ENCODE measurements around the gene CBFB. TPM values are rescaled to one million over a fixed set of nuclear protein-coding genes. Genes with fewer than 3 reads are reported as not detected.
A peak's percentile ranks its signal among the peaks of the same experiment; 100 is the strongest.

CBFB gene
- total and polyA plus RNA-seq, 2 experiments from 2014 or later = 26.1 to 26.9 TPM

- TF ChIP-seq ZNF462 (CRISPR knock-in tag; IDR thresholded peaks at IDR 0.05) = no peak
- TF ChIP-seq EZH2phosphoT487 (IDR thresholded peaks at IDR 0.05; ENCODE audit: unreplicated experiment) = no peak
Observed at GRCh38 chr16:66996983-66997358, 32.0 kb upstream of the CBFB start (continued).

- Mint-ChIP-seq H3K4me3 (peak overlapping the region; percentile 74), H3K36me3 (ENCODE audit: low read depth) (no peaks in the 10 kb centered on the region; the same call in 2 of the 3 replicates), H3K27ac (no peak overlapping the region), H3K4me1 (peaks cover 7% of the 10 kb centered on the region; the same call in 2 of the 3 replicates), H3K27me3 (ENCODE audit: insufficient read depth, low read depth, poor library complexity) (peaks cover 41% of the 10 kb centered on the region), H3K9me3 (no peaks in the 10 kb centered on the region)
- Histone ChIP-seq H3K27ac (ENCODE audit: low read depth) (no peak overlapping the region), H3K79me2 (replicated peaks; ENCODE audit: insufficient read depth) (no peaks in the 10 kb centered on the region), H3K9me2 (ENCODE audit: insufficient read depth) (no peaks in the 10 kb centered on the region), H4K20me1 (replicated peaks; ENCODE audit: insufficient read depth) (no peaks in the 10 kb centered on the region), H3K4me1 (ENCODE audit: insufficient read depth) (no peaks in the 10 kb centered on the region; the same call in 1 of the 2 replicates), H3K4me3 (peak overlapping the region; percentile 72), H3F3A (replicated peaks; ENCODE audit: low read depth) (no peaks in the 10 kb centered on the region), H3K4me2 (peak overlapping the region; percentile 90), H2AFZ (peak overlapping the region; percentile 98), H3K36me3 (ENCODE audit: insufficient read depth) (no peaks in the 10 kb centered on the region), H3K27me3 (ENCODE audit: insufficient read depth) (peaks cover 54% of the 10 kb centered on the region)
- ATAC-seq (peak; percentile 86), DNase-seq (ENCODE audit: low spot score) (peak; percentile 83)
- no peak for TF ChIP-seq ZNF331 (CRISPR knock-in tag; IDR thresholded peaks at IDR 0.05; ENCODE audit: low read depth)
- TF ChIP-seq CTCF (conservative IDR thresholded peaks at IDR 0.05; ENCODE audit: low read depth in 2 of 2) = no peak
- TF ChIP-seq POLR2AphosphoS5 (IDR thresholded peaks at IDR 0.05; ENCODE audit: low read depth) = no peak; the same call in 1 of the 2 replicates
- no peak for TF ChIP-seq REST (IDR thresholded peaks at IDR 0.05; ENCODE audit: unreplicated experiment)
Observed at GRCh38 chr16:67000384-67001351, 28.3 kb upstream of the CBFB start.

Measured in GM23338 (cell line).